NCI-H524 treated with DMSO at 0.1 percent for 48 hours (cell line): ENCODE results near the gene PARD6B.

Experiments
- DNase-seq: peaks from one replicate; lab custom pipeline; 2025; lab: John Stamatoyannopoulos, UW

The PARD6B gene

DNA sequence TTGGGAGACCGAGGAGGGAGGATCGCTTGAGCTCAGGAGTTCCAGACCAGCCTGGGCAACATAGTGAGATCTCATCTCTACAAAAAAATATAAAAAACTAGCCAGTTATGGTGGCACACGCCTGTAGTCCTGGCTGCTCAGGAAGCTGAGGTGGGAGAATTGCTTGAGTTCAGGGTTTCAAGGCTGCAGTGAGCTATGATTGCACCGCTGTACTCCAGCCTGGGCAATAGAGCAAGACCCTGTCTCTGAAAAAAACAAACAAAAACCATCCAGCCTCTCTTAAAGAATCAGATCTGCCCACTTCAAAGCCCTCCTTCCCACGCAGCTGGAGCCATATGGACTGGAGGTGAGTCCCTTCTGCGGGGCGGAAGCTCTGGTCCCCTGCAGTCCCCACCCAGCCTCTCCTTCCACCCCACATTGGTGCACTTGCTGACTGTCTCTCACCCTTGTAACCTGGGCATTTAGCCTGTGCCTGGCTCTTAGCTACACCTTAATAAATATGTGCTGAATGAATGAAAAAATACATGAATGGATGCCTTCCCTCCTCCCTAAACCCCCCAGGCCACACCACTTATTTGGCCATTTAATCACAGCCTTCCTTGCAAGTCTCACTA is 7.2 kb upstream of the PARD6B start:
- DNase-seq: no peak

DNA sequence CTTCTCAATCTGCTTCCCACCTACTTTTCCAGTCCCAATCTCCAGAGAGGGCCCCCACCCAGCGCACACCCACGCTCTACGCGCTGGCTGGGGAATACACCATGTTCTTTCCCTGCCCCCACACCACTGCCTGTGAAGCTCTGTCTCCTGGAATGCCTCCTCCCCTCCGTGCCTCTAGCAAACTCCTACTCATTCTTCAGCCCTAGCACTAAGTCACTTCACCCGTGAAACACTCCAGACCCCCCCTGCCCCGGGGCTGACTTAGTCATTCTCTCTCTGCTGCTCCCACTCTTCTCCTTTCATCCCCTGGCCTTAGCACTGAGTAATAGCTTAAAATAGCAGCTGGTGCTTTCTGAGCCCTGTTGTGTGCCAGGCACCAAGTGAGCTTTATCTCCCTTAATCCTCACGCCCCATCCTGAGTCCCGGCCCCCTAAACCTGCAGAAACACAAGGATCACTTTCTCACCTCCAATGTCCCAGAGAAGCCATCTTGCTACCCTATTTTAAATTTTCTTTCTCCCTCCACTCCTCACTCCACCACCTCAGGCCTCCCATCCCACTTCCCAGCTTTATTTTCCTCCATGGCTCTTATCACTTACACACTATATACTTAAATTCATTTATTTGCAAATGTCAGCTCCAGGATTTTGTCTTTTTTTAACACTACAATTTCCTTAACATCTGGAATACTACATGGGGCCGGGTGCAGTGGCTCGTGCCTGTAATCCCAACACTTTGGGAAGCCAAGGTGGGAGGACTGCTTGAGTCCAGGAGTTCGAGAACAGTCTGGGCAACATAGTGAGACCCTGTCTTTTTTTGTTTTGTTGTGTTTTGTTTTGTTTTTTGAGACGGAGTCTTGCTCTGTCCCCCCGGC is 6.3 kb upstream of the PARD6B start:
- peak; percentile 58 for DNase-seq

DNA sequence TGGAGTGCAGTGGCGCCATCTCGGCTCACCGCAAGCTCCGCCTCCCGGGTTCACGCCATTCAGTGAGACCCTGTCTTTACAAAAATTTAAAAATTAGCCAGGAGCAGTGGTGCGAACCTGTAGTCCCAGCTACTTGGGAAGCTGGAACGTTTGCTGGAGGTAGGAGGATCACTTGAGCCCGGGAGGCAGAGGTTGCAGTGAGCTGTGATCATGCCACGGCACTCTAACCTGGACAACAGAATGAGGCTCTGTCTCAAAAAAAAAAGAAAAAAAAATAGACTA is 5.7 kb upstream of the PARD6B start:
- DNase-seq: no peak

DNA sequence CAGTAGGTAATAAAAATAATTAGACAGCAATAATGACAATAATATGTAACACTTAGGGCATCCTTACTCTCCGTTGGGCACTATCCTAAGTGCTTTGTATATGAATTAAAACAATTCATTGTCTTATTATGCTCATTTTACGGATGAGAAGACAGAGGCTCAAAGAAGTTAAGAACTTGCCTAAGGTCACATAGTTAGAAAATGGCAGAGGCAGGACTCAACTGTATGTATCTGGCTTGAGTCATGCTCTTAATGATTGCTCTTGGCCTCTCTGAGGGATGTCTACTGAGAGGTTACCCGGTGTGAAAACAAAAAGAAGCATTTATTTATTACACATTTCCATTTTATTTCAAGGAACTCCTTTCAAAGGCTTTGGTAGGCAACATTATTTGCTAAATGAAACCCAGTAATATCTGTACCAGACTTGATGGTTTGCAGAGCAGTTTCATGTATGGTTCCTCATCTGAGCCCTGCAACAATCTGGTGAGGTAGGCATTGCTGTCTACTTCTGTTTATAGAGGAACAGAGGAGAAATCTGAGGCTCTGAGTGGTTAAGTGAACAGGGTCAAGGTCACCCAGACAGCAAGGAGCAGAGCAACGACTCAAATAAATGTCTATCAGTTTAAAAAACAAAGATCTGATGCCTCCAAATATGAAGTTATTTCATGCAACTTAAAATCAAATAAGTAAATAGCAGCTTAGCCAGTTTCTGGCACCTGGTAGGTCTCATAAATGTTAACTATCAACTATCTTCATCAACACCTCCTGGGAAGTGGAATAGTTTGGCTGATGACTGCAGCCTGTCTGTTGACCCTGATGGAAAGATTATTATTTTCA is 4.2 kb upstream of the PARD6B start:
- DNase-seq: no peak

DNA sequence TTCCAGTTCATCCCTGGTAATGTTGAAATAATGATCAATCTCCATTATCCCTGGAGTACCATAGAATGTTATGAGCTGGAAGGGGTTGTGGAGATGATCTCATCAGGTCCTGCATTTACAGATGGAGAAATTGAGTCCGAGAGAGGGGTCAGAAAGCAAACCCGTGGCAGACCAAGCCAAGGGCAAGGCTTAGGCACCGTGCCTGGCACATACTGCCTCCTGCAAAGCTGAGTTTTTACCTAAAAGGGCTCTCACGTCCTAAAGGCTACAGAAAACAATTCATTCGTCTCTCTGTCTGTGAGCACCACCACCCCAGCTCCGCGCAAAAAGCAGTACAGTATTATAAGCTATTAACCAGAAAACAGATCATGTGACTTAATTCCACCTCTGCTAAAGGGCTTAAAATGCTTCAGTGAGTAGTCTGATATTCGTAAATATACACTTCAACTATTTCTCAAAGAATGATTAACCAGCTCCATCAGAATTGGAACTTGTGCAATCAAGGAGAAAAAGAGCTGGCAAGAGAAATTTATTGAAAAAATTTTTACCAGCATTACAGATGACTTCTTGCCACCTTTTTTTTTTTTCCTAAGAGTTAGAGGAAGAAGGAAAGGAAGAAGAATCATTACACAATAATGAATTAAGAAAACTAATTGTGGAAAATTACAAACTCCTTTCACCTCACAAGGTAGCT is 3.4 kb upstream of the PARD6B start:
- no peak for DNase-seq

DNA sequence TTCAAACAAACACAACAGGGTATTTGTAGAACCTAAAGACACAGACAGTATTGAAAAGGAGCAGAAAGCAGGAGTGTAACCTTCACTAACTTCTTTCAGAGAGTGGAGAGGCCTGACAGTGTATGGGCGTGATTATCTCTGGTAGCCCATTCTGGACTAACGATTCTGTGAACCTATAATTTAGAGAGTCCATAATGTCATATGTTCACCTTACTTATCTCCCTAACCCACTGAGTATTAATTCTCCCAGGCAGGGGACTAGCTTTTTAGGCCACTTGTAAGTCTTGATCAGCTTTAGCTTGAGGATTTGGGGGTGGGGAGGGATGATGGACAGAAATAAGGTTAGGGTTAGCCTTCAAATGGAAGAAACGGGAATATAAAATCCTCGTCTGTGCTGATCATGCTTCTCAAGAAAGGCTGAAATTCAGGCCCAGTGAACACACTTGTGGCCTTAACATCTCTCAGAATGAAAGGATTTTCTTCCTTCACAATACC is 2.8 kb upstream of the PARD6B start:
- DNase-seq: no peak

DNA sequence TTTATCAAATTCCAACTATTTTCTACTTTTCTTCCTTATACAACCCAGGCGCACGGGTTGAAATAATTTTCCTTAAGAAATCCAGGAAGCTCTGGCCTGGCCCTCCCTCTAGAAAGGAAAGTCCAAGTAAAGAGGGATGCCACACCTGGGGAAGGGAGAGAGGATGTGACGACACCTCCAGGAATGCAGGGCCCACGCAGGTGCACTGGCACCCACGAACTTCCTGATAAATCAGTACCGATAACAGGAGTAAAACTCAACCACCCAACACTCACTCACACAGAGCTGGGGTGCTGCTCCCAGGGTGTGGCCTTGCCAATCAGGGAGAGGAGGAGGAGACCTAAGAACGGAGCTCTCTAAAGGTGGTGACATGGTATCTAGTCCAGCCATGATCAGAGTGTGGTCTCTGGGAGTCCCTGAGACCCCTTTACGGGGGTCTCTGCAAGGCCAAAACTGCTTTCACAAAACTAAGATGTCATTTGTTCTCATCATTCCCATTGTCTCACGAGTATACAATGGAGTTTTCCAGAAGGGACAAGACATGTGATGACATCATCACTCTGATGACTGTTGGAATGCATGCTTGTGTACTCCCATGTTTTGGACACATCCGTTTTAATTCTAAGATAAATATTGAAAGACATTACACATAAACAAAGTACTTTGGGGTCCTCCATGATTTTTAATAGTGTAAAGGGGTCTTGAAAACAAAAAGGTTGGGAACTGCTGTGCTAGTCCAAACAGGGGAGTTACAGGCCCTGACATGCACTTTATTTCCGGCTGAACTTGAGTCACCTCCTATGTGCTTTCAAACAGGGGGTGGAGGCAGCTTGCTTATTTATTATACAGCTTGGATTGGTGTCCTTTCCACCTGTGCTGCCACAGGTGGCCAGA is 2.2 kb upstream of the PARD6B start:
- no peak for DNase-seq

DNA sequence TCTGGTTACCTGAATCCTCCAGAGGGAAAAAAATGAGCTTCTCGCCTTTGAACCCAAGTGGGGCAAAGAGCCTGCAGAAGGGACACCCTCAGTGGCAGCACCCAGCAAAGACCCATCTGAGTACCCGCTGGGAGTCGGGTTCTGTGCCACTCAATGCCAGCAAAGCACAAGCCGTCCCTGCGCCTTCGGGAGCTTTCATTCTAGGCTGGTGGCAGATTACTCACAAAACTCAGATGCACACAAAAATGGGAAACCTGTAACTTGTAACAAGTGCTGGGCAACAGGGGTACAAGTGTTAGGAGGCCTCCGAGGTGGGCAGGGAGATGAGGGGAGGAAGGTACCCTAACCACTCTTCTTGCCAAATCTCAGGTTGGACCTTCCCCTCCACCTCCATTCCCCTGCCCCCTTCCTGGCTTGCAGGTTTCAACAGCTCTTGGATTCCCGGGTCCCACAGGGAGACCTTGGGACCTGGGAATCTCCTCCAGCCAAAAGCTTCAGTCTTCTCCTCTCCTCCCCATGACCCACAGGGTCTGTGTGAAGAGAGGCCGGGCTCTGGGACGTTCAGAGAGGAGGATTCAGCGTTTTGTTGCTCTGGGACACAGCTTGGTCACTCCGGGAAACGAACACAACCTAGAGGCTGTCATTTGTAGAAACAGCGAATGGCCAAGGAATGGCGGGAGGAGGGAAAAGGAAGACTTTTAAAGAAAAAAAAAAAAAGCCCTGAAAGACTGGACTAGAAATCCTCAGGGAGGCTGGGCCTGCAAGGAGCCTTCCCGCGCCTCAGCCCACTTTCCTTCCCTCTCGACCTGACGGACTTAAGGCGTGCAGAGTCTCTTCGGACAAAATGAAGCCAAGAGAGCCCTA is 1.2 kb upstream of the PARD6B start:
- no peak for DNase-seq

DNA sequence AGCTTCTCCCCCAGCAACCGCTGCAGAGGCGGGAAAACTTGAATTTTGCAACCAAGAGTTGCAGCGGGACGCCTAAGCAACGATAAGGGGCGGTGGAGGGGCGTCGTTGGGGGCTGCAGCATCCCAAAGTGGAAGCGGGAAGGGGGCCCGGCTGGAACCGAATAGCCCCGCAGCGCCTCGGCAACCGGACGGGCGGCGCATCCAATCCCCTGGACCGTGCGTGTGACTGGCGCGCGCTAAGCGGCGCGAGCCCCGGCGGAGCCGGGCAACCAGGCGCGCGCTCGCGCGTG is 670 bp upstream of the PARD6B start:
- DNase-seq: no peak

DNA sequence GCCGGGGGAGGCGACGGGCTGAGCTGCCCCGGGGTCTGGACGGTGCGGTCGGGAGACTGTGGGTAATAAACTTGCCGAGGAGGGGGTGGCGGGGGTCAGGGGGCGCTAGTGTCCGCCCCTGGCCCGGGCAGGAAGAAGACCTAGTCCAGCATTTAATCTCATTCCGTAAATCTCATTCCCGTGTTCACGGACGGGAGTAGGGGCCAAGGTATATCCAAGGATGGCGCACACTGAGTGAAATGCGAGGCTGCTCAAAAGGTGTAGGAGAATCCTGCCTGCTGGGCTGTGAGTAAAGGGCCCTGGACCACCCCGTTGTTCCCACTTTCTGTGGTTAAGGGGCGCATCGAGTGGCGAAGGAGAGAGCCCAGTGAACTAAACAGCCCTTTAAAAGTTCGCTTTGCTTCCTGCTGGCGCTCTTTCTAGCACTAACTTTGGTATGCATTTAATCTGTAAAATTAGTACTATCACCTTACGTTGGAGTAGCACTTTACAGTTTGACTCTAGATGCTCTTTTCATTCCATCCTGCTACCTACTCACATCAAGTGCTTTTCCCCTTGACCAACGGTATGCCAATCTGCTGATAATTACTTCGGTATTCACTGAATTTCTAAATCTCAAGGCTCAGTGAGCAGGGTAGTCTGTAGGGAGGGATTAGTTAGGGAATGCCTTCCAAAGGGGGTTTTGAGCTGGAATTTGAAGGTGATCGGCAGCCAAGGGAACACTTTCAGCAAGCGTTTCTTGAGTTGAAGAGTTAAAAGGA is 730 bp downstream of the PARD6B start:
- no peak for DNase-seq

DNA sequence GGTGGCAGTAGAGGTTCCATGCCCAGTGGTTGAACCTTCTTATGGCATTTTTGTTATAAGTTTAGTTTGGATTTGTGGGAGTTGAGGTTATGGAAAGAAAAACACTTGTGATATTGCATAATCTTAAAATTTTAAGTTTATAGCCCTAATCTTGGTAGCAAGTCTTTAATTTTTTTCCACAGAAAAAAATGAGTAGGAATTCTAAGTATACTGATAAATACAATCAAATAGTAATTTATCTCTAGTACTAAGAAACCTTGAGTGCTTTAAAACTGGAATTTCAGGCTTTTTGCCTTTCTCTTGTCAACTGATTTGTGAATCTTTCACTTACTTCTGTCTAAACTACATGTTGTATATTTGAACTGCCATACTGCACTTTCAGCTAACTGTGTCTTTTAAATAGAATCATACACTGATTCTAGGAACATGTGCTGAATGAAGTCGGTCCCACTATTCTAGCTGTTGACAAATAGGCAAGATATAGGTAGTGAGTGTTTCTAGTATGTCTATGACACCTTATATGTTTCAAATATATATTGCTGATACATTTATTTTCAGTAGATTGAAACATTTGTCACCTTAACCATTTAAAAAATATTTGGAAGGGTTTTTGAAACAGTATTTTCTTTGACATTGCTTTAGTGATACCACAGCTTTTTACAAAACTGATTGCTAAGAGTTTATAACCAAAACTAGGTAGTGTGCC is 2.4 kb downstream of the PARD6B start:
- DNase-seq: no peak

DNA sequence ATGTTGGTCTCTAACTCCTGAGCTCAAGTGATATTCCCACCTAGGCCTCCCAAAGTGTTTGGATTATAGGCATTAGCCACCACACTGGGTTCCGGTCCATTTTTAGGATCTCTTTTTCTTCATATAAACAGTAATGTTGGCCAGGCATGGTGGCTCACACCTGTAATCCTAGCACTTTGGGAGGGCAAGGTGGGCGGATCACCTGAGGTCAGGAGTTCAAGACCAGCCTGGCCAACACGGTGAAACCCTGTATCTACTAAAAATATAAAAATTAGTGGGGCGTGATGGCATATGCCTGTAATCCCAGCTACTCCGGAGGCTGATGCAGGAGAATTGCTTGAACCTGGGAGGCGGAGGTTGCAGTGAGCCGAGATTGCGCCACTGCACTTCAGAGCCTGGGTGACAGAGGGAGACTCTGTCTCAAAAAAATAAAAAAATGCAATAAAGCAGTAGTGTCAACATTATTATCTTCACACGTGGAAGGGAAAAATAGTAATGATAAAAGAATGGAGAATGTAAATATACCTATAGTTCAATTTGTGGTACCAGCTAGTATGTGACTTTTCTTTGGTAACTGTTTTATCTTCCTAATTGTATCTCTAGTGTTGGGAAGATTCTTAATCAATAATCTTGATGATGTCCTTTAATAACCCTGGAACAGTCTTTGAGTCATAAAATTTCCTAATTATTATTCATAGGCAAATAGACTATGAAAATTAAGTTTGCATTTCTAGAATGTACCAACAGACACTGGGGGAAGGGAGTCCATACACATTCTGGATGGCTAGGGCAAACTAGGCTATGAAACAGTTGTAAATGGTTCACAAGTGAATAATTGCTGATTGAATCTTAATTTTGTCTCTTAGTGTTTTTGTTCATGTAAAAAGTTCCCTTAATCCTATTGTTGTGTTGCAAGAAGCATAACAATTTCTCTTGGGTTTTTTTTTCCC is 3.6 kb downstream of the PARD6B start:
- DNase-seq: no peak

DNA sequence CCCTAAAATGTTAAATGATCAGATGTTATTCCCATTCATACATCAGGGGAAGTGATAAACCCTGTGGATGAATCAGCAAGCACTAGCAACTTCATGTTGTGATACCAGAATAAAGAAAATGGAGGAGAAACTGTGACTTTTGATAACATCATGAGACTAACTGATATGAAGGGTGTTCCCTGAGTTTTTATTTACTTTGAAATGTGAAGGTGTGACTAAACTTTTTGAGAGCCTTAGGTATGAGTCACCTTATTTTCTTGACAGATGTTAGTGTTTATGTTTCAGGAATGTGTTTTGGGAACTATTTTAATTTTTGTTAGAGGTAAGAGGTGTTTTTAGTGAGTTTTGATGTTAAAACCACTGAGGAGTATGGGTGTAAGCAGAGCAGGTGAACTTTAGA is 4.4 kb downstream of the PARD6B start:
- DNase-seq: no peak

DNA sequence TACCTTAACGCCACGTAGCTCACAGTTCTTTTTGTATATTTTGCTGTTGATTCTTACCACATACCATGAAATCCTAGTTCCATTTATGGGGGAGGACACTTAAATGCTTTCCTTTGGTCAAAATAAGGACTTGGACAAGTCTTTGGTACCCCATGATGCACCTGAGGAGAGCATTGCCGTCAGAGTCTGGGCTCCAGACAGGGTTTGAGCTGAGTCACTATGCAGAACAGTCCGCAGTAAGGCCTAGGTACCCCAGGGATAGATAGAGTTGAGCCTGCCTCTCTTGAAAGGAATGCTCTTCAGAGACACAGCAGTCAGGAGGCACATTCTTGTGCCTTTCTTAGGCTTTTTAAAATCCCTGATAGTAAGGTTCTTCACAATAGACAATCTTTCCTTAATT is 6.0 kb downstream of the PARD6B start:
- DNase-seq: no peak

DNA sequence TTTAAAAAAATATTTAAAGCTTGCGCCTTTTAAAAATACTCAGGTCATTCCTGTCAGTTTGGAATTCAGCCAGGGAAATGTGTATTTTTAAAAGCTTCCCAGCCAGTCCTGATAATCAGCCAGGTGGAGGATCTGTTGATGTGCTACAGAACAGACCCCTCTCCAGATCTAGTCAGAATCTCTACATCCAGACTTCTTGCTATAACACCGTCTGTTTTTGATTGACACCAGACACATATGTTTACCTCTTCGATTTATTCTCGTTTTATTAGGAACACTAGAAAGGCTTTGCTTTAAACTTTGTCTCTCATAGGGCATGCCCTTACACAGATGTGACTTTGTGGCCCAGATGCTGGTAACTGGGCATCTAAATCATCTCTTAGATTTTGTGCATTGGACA is 11.7 kb downstream of the PARD6B start:
- no peak for DNase-seq

DNA sequence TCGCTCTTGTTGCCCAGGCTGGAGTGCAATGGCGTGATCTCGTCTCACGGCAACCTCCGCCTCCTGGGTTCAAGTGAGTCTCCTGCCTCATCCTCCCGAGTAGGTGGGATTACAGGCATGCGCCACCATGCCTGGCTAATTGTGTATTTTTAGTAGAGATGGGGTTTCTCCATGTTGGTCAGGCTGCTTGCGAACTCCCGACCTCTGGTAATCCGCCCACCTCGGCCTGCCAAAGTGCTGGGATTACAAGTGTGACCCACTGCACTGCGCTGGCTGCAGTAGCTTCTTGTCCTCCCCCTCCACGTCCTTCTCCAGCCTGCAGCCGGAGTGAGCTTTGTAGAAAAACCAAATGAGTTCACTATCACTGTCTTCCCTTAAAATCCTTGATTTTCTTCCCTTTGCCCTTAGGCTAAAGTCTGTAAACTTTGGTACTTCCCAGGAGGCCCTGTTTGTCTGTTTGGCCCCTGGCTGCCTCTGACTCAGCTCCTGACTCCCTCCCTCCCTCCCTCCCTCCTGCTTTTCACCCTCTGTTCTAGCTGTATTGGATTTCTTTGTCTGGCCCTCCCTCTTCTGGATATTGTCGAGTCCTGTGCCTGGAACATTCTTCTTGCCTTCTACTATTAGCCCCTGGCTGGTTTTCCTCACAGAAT is 12.9 kb downstream of the PARD6B start:
- no peak for DNase-seq

DNA sequence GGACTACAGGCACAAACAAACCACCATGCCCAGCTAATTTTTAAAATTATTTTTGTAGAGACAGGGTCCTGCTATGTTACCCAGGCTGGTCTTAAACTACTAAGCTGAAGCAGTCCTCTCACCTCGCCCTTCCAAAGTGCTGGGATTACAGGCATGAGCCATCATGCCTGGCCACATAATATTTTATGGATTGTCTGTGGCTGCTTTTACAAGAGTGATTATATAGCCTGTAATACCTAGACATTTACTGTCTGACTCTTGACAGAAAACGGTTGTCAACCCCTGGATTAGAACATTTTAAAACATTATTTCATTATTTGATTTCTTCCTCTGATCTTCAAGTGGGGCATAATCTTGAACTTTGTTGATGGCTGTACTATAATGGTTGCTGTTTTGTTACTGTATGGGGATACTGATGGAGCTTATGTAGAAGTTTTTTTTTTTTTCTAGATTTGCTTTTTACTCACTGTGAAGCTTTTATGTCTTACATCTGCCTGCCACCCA is 14.3 kb downstream of the PARD6B start:
- DNase-seq: no peak
